ENCODE data around the gene SUOX.

Gene SUOX

GRCh38 chr12:55996715-55997534, at the start of gene SUOX:
SUOX (plus strand) TSS chr12:55997276; CDS start chr12:56002222, 4,946 bp downstream.
- Mint-ChIP-seq H3K4me3 (peak within 1 kb of the TSS; percentile 62), H3K27me3 (peaks cover 6% of the 10 kb centered on the region), H3K9me3 (no peaks in the 10 kb centered on the region), H3K4me1 (peaks cover 14% of the 10 kb centered on the region), H3K36me3 (peaks cover under 1% of the 10 kb centered on the region), H3K27ac (no peak within 1 kb of the TSS)

GRCh38 chr12:55955344-55955743, 41.7 kb upstream of the SUOX start:
- Mint-ChIP-seq H3K4me1 (peaks cover 27% of the 10 kb centered on the region), H3K27me3 (no peaks in the 10 kb centered on the region), H3K4me3 (no peak overlapping the region), H3K27ac (peak overlapping the region; percentile 46), H3K36me3 (peaks cover 6% of the 10 kb centered on the region), H3K9me3 (no peaks in the 10 kb centered on the region)

GRCh38 chr12:55955800-55956508, 41.1 kb upstream of the SUOX start:
- Mint-ChIP-seq H3K4me1 (peaks cover 27% of the 10 kb centered on the region), H3K36me3 (peaks cover 6% of the 10 kb centered on the region), H3K9me3 (no peaks in the 10 kb centered on the region), H3K4me3 (no peak overlapping the region), H3K27me3 (no peaks in the 10 kb centered on the region), H3K27ac (peak overlapping the region; percentile 20)

- Mint-ChIP-seq H3K27ac (peak overlapping the region; percentile 63), H3K9me3 (no peaks in the 10 kb centered on the region), H3K27me3 (no peaks in the 10 kb centered on the region), H3K36me3 (peaks cover 6% of the 10 kb centered on the region), H3K4me3 (no peak overlapping the region), H3K4me1 (peaks cover 24% of the 10 kb centered on the region)
These were observed 39.8 kb upstream of the SUOX start for GRCh38 chr12:55957106-55957859.

GRCh38 chr12:55963760-55964159, 33.3 kb upstream of the SUOX start:
- H3K36me3 Mint-ChIP-seq, result no peaks in the 10 kb centered on the region
- H3K4me3 Mint-ChIP-seq, result no peak overlapping the region
- peaks cover 33% of the 10 kb centered on the region for H3K4me1 Mint-ChIP-seq
- no peaks in the 10 kb centered on the region for H3K27me3 Mint-ChIP-seq
- no peak overlapping the region for H3K27ac Mint-ChIP-seq
- H3K9me3 Mint-ChIP-seq, result no peaks in the 10 kb centered on the region

- peak overlapping the region; percentile 59 for H3K27ac Mint-ChIP-seq
- no peaks in the 10 kb centered on the region for H3K9me3 Mint-ChIP-seq
- peak overlapping the region; percentile 96 for H3K4me3 Mint-ChIP-seq
- no peaks in the 10 kb centered on the region for H3K27me3 Mint-ChIP-seq
- peaks cover 33% of the 10 kb centered on the region for H3K4me1 Mint-ChIP-seq
- H3K36me3 Mint-ChIP-seq, result no peaks in the 10 kb centered on the region
These were observed 31.8 kb upstream of the SUOX start for GRCh38 chr12:55965240-55965639.

GRCh38 chr12:55965941-55966407, 31.1 kb upstream of the SUOX start, which contains the start of gene PMEL:
PMEL (minus strand) TSS chr12:55966042; CDS start chr12:55966011, 31 bp downstream.
- Mint-ChIP-seq H3K4me1 (peaks cover 33% of the 10 kb centered on the region), H3K36me3 (no peaks in the 10 kb centered on the region), H3K4me3 (peak within 1 kb of the TSS; percentile 96), H3K9me3 (no peaks in the 10 kb centered on the region), H3K27ac (peak within 1 kb of the TSS; percentile 92), H3K27me3 (no peaks in the 10 kb centered on the region)

GRCh38 chr12:55966408-55967281, 30.4 kb upstream of the SUOX start, which contains the start of gene CDK2:
CDK2 (plus strand) TSS chr12:55966830; CDS start chr12:55967009, 179 bp downstream.
- Mint-ChIP-seq H3K4me1 (peaks cover 33% of the 10 kb centered on the region), H3K9me3 (no peaks in the 10 kb centered on the region), H3K36me3 (no peaks in the 10 kb centered on the region), H3K27ac (peak within 1 kb of the TSS; percentile 92), H3K4me3 (peak within 1 kb of the TSS; percentile 96), H3K27me3 (no peaks in the 10 kb centered on the region)

- Mint-ChIP-seq H3K4me3 (no peak overlapping the region), H3K36me3 (no peaks in the 10 kb centered on the region), H3K9me3 (no peaks in the 10 kb centered on the region)
These were observed 27.7 kb upstream of the SUOX start for GRCh38 chr12:55969356-55969755.

GRCh38 chr12:55970775-55971174, 26.3 kb upstream of the SUOX start:
- Mint-ChIP-seq H3K27me3 (no peaks in the 10 kb centered on the region), H3K4me3 (no peak overlapping the region), H3K9me3 (no peaks in the 10 kb centered on the region), H3K4me1 (peaks cover 28% of the 10 kb centered on the region), H3K36me3 (no peaks in the 10 kb centered on the region), H3K27ac (no peak overlapping the region)

More at GRCh38 chr12:55969356-55969755, 27.7 kb upstream of the SUOX start:
- Mint-ChIP-seq H3K27ac (no peak overlapping the region), H3K4me1 (peaks cover 33% of the 10 kb centered on the region), H3K27me3 (no peaks in the 10 kb centered on the region)

- Mint-ChIP-seq H3K9me3 (no peaks in the 10 kb centered on the region), H3K4me1 (peaks cover 25% of the 10 kb centered on the region), H3K36me3 (no peaks in the 10 kb centered on the region), H3K27ac (no peak overlapping the region), H3K4me3 (no peak overlapping the region), H3K27me3 (no peaks in the 10 kb centered on the region)
These were observed 25.0 kb upstream of the SUOX start for GRCh38 chr12:55972042-55972441.

GRCh38 chr12:55972456-55972855, 24.6 kb upstream of the SUOX start:
- Mint-ChIP-seq H3K36me3 (no peaks in the 10 kb centered on the region), H3K9me3 (no peaks in the 10 kb centered on the region), H3K4me3 (no peak overlapping the region), H3K27me3 (no peaks in the 10 kb centered on the region), H3K27ac (no peak overlapping the region), H3K4me1 (peaks cover 27% of the 10 kb centered on the region)

GRCh38 chr12:55972911-55973598, 24.0 kb upstream of the SUOX start:
- H3K27ac Mint-ChIP-seq, result no peak overlapping the region
- H3K27me3 Mint-ChIP-seq, result no peaks in the 10 kb centered on the region
- H3K4me3 Mint-ChIP-seq, result no peak overlapping the region
- H3K9me3 Mint-ChIP-seq, result no peaks in the 10 kb centered on the region
- H3K4me1 Mint-ChIP-seq, result peaks cover 27% of the 10 kb centered on the region
- H3K36me3 Mint-ChIP-seq, result no peaks in the 10 kb centered on the region
